HG03095 (cell line): Measurements from ENCODE around the gene PIK3C2B.
A peak's percentile ranks its signal among the peaks of the same experiment; 100 is the strongest.

Experiments
- ATAC-seq: cut with Tn5 transposase; IDR thresholded peaks from one replicate; pipeline ENCODE4 v1.9.1; 2021; ENCODE audit warnings: moderate library complexity; ENCODE audit not compliant: unreplicated experiment

Gene PIK3C2B

GRCh38 chr1:204478921-204479320, 15.7 kb downstream of the PIK3C2B start:
- ATAC-seq, result no peak

- ATAC-seq, result no peak
Observed at GRCh38 chr1:204478172-204478899, 16.3 kb downstream of the PIK3C2B start.

DNA sequence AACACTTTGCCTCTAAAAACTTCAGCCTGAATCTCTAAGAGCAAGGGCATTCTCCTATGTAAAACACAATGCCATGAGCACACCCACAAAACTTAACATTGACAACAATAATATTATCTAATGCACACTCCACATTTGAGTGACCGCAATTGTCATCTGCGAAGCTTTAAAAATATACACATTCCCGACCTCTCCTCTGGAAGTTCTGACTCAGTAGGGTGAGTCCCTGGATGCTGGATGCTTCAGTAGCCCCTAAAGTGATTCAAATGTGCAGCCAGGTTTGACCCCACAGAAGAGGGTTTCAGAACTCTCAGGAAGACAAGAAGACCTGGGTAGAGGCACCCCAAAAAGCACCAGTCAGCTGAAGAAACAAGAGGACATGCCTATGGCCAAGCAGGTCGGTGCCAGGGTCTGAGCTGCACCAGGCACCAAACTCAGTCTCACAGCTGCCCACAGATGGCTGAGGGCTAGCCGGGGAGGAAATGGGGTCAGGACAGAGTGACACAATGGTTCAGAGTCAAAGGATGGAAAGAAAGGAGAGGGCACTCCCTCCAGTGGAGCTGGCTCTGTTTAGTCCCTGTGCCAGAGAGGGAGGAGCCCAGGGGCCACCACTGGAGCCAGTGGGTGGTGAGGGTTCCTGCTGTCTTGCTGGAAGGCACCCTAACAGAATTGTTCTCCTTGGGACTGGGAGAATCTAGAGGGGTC, 17.4 kb downstream of the PIK3C2B start:
- ATAC-seq, result no peak

- no peak for ATAC-seq
Observed at GRCh38 chr1:204476563-204476962, 18.0 kb downstream of the PIK3C2B start.

DNA sequence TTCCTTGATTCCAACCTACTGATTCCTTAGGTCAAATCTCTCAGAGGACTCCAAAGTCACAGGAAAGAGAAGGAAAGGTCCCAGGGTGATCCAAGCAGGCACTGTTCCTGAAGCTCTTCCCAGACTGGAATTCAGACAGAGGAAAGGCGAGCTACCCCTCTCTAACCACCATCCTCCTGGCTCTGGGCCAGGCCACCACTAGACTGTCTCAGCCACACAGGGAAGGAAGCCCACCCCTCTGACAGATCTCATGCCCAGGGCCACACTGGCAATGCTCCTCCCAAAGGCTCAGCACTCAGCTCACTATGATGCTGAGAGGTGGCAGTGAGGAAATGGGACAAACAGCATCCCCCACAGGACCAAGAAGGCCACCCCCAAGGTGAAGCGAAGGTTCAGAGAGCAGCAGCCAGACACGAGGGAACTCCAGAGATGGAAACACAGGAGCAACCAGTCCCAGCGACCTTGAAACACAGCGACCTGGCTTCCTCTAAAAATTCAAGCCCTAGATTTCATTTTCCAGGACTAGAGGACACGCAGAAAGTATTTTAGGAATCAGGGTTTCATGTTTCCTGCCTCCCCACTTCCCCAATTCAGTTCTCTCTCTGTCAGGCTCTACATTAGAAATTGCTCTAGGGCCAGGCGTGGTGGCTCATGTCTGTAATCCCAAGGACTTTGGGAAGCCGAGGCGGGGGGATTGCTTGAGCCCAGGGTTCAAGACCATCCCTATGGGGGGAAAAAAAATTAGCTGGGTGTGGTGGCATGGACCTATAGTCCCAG, 18.8 kb downstream of the PIK3C2B start:
- no peak for ATAC-seq

GRCh38 chr1:204473400-204473965, 21.1 kb downstream of the PIK3C2B start:
- ATAC-seq, result no peak

DNA sequence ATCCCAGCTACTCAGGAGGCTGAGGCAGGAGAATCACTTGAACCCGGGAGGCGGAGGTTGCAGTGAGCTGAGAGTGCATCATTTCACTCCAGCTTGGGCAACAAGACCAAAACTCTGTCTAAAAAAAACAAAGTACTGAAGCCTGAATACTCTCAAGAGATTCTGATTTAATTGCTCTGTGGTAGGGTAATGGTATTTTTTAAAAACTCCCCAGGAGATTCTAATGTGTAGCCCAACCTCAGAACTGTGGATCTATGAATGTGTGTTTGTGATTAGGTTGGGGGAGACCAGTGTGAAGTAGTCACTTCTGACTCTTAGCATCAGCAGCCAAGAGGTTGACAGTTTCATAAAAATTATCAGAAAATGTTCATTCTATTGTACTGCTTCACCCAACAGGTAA, 21.9 kb downstream of the PIK3C2B start:
- no peak for ATAC-seq

DNA sequence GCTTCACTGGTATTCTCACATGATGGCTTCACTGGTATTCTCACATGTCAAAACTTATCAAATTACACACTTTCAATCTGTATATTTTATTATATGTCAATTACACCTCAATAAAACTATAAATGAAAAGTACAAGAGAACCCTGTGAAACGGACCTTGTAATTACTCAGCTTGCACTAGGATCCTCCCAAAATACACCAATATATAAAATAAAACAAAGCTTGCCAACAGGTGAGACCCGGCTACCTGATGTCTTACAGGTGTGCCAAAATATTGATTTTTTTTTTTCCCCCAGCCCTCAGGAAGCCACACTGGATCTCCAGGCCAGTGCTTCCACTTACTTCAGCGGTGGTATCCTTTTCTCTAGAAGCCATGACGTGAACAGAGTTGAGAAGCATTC, 22.9 kb downstream of the PIK3C2B start:
- ATAC-seq, result no peak

DNA sequence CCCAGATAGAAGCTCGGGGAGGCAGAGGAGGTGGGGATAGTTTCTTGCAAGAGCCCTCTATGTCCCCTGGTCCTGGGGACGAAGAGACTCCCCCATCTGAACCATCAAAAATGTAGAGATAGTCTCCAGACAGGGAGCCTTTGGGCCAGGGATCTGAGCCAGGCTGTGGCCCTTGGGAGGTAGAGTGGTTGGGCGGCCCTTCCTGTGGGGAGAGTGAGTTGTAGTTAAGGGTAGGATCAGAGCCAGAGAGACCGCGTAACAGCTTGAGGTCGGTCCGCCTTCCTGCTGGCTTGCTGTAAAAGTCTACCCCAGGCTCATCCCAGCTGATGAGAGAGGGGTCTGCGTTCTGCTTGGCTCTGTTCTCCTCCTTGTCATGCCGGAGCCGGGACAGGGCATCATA, 25.3 kb downstream of the PIK3C2B start:
- ATAC-seq, result no peak

DNA sequence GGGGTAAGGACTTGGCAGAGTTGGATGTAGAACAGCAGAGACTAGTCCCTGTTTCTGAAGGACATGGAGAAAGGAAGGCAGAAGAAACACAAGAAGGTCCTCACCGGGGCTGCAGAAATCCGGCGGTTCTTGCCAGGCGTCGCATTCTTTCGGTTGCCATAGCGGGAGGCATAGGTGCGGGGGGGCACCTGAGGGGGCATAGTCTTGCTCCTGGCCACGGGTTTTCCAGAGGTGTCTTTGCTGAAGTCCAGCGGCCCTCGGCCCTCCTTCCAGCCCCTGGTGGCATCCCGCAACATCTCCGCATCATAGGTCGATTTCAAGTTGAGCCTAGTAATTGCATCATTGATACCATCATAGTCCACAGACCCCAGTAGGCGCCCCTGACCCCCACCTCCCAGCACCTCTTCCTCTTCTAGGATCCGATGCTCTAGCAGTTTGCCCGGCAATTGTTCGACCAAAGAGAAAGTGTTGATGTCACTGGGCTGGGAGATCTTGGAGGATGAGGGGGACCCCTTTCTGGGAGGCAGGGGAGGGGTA, 25.8 kb downstream of the PIK3C2B start:
- no peak for ATAC-seq

DNA sequence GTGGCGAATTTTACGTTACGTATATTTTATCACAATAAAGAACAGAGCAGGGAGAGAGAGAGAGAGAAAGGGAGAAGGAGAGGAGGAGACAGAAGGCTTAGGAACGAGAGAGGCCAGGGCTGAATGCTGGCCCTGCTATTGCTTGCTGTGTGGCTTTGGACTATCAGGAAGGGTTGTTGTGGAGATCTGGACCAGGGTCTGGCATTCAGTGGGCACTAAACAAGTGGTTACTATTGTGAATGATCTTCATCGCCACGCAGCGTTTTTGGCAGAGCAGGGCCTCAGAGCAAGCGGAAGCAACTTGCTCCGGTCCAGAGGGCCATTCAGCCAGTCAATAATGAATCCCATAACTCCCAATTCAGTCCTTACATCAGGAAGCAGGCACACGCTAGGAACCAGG, 26.4 kb downstream of the PIK3C2B start:
- no peak for ATAC-seq

- no peak for ATAC-seq
Observed at GRCh38 chr1:204466416-204467405, 27.9 kb downstream of the PIK3C2B start.

DNA sequence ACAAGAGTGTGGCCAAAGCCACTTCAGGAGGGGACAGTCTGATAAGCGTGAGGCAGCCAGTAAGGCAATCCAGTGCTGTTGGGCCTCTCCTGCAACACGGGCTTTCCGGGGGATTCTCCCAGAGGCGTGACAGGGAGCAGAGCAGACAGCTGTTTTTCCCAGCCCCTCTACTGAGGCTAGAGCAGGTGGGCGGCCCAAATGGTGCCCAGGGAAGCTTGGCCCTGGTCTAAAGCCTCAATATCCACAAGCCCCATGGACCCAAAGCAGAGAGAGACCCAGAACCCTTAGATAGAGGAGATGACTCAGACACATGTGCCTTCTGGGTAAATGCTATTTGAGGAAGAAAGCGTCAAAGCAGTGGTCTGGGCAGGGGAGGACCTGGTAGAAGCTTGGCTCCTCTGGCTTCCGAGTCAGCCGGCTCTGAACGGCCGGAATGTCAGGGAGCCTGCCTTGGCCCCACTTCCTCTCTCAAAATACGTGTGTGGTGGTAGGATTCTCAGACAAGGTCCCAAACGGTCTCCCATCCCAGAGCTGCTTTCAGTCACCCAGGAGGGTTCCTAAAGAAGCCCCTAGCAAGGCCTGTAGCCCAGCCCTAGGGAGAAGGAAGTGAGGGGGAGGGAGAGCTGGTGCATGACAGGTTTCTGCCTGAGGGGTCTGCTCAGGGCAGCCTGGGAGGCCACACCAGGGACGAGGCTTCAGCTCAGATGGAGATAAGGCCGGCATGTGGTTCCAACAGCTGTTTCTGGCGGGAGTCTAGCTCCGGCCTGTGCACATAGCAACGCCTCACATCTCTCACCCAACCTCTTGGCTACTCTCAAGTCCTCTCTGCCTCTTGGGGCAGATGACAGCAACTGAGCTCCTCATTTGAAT, 28.8 kb downstream of the PIK3C2B start:
- ATAC-seq, result peak; percentile 77

- no peak for ATAC-seq
Observed at GRCh38 chr1:204464701-204465100, 29.9 kb downstream of the PIK3C2B start.

DNA sequence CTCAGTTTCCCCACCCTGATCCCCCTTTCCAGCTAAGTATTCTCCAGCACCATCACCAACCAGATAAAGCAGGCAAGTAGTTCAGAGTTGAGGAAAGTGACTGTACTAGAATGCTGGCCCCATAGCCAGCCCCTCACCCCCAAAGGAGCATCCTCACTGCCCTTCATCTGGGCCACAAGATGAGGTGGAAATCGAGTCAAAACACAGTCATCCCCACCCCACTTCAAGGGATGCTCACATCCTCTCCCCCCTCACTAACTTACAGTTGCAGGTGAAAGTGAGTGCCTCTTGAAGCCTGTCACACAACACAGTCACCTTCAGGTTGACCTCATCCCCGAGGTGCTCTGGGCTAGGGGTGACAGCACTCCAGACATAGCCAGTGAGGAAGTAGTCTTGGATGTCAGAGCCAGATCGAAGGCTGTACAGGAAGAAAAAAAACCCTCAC, 30.4 kb downstream of the PIK3C2B start:
- no peak for ATAC-seq

GRCh38 chr1:204463125-204464060, 31.2 kb downstream of the PIK3C2B start:
- no peak for ATAC-seq

DNA sequence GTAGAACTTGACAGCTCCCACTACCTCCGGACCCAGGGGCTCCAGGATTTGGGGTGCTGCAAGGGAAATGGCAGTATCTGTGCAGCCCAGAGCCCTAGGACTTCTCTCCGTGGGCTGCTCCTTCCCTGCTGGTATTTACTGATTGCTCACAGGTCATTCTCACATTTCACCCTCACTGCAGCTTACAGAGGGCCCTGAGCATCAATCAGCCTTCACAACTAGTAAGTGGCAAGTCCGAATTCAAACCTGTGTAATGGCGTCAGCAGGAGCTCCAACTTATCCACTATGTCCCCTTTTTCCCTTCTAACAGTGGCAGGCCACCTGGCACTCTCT, 32.4 kb downstream of the PIK3C2B start:
- ATAC-seq, result no peak
